ENCODE data around the gene NAV3.

- TF ChIP-seq EZH2 (IDR thresholded peaks at IDR 0.05; ENCODE audit: borderline replicate concordance, low read depth, low read length, poor library complexity, severe bottlenecking), result no peak
- TF ChIP-seq, protein P1, sequence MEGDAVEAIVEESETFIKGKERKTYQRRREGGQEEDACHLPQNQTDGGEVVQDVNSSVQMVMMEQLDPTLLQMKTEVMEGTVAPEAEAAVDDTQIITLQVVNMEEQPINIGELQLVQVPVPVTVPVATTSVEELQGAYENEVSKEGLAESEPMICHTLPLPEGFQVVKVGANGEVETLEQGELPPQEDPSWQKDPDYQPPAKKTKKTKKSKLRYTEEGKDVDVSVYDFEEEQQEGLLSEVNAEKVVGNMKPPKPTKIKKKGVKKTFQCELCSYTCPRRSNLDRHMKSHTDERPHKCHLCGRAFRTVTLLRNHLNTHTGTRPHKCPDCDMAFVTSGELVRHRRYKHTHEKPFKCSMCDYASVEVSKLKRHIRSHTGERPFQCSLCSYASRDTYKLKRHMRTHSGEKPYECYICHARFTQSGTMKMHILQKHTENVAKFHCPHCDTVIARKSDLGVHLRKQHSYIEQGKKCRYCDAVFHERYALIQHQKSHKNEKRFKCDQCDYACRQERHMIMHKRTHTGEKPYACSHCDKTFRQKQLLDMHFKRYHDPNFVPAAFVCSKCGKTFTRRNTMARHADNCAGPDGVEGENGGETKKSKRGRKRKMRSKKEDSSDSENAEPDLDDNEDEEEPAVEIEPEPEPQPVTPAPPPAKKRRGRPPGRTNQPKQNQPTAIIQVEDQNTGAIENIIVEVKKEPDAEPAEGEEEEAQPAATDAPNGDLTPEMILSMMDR (conservative IDR thresholded peaks at IDR 0.05; ENCODE audit: low read depth, low read length), result no peak
Measured at GRCh38 chr12:78185109-78185508, 354.4 kb downstream of the NAV3 start.

Data from A673 (cell line).